MV-4-11 (cell line): ENCODE measurements around the gene NECTIN1.

Source experiments
- DNase-seq: peaks from one replicate; lab custom pipeline; 2025; lab: John Stamatoyannopoulos, UW

Gene NECTIN1

DNA sequence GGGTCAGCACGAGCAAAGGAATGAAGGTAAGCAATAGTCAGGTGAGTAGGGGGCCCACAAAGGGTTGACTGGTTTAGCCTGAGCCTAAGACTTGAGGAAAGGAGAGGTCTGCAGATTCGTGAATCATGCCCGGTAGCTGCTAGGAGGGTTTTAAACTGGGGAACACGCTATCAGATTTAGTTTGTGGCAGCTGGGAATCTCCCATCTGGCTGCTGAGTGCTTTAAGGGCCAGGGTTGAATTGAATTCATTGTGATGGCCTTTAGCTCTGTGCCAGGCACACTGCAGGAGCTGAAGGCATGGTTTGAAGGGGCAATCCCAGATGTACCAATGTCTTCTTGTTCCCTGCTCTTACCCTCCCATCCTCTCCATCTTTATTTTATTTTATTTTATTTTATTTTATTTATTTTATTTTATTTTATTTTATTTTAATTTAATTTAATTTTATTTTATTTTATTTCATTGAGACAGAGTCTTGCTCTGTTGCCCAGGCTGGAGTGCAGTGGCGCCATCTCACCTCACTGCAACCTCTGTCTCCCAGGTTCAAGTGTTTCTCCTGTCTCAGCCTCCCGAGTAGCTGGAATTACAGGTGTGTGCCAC lies 1.9 kb upstream of the NECTIN1 start:
- no peak for DNase-seq

DNA sequence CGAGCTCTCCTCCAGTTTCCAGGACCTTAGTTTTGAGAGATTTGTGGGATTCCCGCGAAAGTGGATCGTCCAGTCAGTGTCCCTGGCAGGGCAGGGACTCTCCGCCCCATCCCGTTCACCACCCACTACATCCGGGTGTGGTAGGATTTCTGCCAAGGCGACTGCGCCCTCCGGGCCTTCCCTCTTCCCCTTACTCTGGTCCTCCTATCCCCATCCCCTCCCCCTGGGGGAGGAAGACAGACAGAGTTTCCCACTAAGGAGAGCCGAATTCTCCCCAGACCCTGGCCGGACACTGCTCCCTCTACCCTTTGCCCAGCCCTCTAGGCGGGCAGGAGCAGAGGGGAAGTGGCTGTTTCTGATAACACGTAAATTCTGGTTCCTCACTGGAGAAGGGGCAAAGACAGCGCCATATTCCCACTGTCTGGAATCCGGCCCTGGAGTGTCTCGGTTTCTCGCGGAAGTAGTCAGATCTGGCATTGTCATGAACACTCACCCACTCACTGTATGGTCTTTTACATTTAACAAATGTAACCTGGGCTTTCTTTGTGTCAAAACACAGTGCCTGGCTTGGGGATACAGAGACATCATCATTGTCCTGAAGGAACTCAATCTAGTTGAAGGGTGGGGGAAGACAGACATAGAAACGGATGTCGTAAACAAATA lies 1.1 kb upstream of the NECTIN1 start:
- peak; percentile 24 for DNase-seq

DNA sequence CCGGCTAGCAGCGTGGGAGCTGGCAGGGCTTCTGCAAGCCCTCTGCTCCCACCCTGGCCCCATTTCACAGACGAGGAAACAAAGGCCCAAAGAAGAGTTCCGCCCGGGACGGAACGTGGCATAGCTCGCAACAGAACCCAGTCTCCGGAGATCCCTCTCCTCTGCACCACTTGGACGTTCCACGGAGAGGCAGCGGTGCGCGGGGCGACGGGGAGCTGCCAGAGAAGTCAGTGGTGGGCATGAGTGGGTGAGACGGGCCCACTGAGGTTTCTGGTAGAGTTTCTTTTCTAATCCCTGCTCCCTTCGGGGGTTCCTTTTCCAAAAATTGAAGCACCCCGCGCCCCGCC lies 554 bp upstream of the NECTIN1 start:
- DNase-seq = no peak

DNA sequence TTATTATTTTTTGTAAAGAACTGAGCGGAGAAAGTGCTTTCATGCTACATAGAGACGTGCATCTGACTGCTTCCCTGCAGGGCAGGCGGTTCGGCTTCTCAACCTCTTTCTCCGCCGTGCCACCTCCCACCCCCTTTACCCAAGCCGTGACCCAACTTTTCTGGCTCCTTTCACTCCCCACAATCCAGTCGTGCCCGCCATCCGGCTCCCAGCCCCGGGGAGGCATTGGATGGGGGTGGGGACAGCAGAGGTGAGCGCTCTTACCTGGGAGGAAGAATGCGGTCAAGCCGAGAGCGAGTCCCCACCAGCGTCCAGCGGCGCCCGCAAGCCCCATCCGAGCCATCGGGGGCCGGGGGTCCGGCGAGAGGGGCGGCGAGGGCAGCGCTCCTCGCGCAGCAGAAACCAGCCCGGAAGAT lies 781 bp downstream of the NECTIN1 start:
- DNase-seq = no peak

DNA sequence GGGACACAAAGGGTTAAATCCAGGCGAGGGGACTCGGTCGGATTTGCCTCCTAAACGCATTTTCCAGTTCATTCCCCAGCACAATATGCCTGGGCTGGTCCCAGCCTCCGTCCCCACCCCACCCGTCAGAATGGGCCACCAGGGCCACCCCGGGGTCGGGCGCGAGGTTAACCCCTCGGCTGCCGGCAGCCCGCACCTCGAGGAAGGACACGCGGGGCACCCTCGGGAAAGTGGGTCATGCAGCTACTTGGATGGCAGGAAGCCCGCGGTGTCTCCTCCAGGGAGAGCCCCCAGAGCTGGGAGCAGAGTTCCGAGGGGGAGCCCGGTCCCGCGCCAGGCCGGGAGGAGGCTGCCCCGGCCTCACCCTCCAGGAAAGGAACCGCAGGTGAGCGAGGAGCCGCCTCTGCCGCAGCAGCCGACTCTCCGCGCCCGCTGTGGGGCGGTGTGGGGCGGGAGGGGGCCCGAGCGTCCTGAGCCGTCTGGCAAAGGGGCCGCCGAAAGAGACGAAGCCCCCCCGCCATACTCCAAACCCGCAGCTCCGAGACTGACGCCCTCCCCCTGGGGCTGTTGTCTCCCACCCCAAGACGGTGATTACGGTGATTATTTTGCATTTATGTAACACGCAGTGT lies 1.4 kb downstream of the NECTIN1 start:
- DNase-seq = no peak

DNA sequence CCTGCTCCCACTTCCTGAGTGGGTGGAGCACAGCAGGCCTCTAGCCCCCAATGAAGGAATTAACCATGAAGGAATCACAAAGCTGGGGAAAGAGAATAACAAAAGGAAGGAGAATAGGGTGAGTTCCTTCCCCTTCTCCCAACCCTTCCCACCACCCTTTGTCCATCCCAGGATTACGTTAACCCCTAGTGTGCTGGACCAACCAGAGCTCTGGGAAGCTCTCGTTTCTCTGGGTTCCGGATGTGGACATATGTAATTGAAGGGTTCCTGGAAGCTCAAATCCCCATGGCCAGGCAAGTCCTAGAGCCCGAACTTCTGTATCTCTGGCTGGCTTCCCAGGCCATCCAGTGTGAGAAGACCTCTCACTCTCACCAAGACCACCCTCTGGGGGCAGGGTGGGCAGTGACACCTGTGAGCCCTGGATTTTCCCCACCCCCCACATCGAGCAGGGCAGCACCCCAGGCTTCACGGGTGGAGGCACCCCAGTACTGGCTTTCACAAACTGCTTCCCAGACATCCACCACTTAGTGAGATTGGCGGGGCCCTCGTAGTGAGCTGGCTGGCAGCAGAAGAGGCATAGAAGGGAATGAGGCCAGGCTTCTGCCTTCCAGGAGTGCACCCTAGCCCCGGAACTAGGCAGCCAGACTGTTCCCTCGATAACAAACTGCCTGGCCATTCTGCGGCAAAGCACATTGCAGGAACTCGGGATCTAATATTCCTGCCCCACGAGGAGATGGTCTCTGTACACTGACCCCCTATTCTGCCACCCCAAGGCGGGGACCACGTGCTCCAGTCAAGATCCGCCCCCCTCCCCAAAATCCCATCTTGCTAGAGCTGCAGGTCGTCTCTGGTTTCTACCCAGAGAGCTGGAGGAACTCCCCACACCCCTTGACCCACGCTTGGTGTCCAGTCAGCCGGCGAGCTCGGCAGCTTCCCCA lies 2.1 kb downstream of the NECTIN1 start:
- no peak for DNase-seq

DNA sequence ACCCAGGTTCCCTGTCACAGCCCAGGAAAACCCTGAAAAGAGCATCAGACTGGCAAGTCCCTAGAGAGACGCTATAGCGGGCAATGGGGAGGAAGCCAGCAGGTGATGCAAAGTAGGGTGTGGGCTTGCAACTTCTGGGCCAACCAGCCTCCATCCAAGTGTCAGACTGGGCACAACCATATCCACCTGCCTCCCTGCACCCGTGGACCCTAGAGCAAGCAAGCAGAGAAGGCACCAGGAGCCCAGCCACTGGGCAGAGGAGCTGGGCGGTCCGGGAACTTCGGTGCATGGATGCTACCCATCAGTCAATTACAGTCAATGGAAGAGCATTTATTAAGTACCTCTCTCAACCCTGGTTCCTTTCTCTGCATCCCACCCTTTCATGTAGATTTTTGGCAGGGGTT lies 2.8 kb downstream of the NECTIN1 start:
- DNase-seq = no peak

DNA sequence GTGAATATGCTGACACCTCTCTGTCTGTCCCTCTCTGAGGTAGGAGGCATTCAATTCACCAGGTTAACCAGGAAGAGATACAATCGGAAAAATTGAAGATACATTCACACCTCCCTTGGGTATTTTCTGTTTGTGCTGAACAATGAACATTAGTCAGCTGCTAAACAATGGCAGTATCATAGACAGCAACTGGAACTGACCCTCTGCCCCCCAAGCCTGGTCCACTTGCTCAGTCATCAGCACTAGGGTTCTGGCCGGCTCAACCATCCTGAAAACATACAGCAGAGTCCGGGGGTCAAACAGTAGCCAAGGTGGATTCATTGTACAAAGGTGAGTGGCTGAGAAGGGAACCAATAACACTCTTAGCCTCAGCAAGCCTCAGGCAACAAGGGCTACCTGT lies 4.0 kb downstream of the NECTIN1 start:
- no peak for DNase-seq

DNA sequence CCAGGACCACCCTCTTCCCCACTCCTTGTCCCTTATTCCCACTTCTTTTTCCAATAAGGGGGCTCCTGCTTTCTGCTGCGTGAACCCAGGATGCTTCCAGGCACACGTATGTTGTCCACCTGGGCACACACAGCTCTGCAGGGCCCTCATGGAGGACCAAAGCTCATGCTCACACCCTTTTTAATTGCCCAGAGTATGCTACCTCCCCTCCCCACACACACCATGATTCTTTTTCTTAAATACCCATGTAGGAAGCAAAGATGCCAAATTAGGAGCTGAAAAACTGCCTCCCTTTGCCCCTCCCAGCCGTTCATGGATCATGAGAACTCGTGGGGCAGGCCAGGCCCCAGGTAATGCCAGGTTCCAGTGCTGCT lies 5.1 kb downstream of the NECTIN1 start:
- no peak for DNase-seq

DNA sequence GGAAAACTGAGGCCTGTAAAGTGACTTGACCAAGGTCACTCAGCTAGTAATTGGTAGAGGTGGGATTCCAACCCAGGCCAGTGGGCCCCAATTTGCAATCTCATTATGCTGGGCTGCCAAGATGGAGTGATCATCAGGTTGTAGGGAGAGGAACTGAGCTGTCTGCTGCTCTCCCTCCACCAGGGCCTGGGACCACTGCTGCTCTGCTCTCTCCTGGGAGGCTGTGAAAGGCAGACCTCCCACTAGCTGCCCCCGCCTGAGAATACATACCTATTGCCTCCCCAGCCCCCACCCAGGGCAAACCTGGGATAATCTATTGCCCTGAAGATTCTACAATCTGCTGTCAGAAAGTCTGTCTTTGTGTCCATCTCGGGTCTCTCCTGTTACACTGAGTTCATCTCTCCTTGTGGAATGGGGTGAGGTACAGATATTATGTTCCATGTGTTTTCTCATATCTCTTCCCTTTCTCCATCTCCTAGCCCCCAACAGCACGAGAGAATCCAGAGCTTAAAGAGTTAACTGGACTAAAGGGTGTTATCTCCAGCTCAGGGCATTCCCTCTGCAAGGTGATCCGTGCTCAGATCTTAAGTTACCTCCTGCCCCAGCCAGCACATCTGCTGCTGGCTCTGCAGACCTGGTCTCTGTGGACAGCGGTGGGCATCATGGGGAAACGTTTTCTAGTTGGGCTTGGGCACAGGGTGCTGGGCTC lies 5.6 kb downstream of the NECTIN1 start:
- DNase-seq = no peak

DNA sequence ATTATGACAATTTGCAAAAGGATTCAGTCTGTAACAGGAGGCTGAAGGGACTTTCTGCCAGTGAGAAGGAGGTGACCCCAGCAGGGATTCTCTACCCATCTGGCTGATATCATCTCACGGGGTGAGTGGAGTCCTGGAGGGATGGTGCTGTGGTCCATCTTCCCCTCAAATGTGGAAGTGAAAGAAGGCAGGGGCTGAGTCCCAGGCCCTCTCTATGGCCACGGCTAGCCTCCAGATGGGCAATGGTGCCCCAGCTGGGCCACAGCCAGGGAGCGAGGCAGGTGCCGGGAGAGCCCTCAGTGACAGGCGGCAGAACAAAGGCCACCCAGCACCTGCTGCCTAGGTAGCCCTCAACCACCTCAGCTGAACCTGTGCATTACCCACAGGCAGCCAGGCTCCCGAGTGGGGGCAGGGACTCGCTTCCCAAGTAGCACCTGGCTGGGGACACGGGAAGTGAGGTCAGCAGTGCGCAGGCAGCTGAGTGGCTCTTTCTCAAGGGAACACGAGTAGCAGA lies 6.7 kb downstream of the NECTIN1 start:
- peak; percentile 65 for DNase-seq

DNA sequence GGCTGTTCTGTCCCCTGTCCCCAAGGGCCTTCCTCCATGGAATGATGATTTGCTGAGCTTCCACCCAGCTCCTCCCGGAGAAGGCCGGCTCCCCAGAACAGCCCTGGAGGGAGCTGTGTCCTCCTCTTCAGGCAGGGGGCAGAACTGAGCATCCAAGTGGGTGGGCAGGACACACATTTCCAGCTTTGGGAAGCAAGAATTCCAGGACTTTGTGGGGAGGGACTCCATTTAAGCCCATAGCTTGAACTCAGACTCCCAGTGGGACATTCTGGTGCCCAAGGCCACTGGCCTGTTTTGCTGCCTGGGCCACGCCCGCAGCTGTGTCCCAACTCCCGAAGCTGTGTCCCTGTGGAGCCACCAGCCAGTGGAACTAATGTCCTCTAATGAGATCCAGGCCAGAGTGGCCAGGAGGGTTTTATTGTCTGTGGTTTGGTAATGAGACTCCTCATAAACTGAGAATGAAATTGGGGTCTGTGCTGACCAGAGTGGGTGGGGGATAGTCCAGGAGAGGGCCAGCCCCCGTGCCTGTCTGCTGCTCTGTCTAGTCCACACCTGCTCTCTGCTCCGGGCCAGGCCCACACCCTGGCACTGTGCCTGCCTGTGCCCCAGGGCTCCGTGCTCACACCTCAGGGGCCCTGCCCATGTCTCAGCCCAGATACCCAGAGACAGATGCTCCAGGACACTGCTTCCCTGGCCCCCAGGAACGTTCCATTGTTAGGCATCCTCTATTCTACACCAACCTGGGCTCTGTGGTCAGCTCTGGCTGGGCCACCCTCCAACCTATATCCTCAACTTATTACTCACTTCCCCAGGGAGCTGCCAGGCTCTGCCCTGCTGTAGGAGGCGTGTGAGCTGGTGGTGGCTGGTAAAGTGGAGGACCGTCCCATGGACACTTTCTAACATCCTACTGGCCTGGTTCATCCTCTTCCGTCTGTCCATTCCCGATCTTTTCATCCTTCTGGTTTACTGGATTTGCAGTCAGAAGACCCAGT lies 7.6 kb downstream of the NECTIN1 start:
- no peak for DNase-seq

DNA sequence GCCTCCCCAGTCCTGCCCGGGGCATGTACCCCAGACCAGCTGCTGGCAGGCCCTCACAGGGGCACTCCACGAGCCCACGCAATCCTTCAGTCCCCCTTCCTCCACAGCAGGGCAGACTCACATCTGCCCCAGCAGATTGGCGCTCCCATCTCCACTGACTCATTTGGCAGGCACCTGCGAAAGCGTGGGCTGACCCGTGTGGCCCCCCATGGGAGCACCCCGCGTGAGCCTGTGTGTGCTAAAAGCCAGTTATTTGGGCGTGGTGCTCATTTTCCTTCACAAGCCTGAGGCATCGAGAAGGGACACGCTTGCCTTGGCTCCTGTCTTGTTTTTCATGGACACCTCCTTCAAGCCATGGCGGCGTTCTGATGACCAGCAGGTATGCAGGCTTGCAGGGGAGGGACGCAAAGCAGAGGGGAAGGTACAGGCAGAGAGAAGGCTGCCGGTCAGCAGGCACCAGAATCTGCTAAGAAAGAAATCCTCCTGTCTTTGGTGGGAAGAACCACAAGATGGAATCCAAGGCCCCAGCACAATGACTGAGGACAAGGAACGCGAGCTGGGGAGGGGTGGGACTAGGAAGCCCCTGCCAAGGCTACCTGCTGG lies 8.6 kb downstream of the NECTIN1 start:
- DNase-seq = no peak

DNA sequence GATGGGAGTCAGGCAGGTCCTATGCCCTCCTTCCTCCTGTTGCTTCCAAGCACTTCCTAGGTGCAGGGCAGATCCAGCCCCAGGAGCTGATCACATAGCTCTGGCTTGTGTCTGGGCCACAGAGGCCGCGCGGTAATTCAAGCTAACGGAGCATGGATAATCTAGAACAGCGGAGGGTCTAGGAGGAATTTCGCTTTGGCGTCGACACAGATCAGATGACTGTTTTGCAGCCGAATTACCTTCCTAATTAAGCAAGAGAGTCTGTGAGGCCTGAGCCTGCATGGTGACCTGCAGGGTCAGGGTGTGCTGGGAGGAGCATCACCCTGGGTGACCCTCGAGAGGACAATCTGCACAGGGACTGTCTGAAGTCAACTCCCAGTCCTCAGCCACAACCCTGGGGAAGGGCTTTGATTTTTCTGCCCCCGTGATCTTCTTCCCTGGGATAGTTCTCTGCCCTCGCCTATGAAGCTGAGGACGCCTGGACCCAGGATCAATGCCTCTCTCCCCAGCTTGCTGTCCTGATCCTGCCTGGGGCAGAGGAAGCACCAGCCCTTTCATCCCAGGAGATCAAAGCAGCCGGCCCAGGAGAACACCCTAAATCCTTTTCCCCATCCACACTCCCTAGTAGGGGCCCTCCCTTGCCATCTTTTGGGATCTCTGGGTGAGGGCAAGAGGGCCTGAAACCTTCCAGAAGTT lies 11.0 kb downstream of the NECTIN1 start:
- no peak for DNase-seq

DNA sequence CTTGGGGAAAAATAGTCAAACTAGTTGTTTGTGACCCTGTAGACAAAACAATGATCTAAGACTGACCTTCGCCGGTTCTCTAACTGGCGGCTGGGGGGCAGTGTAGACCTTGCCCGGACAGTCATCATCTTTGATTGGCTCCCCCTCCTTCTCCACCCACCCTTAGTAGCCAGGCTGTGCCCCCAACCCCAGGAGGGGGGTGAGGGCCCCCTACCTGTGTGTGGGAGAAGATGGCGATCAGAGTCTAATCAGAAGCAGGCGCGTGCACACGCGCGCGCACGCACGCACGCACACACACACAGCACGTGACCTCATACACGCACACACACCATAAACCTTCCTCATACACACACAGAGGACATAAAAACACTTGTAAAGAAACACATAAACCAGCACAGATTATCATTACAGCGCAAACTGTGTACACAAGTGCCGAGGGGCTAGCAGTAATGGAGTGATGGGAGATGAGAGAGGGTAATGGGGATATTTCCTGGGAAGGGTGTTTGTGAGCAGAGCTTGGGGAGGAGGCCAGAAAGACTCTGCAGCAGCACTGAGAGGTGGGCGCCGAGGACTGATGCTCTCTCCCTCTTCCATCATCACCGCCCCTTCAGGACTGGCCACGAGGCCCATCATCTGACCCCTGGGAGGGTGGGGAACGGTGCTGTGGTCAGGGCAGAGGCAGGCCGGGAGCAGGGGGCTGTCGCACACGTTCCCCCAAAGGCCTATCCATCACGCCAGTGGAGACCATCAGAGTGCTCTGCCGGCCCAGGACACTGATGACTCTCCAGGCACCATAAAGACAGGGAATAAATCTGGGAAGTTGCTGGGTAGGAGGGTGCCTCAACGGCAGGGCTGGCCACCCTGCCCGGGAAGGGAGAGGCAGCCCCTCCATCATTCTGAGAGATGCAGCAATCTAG lies 12.2 kb downstream of the NECTIN1 start:
- no peak for DNase-seq

DNA sequence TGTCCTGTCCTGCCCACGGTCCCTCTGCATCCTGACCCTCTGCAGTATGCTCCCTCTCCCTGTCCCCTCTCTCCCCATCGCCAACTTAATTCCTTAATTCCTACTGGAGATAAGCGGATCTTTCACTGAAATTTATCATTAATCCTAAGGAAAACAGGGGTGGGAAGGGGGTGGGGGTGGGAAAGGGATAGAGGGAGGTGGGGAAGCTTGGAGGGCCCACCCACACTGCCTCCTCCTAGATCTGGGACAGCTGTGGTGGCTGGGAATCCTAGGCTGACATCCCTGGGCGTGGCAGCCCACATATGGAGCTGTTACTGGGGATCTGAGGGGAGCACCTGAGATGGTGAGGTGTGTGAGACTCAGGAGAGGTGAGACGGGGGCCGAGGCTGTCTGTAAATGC lies 14.4 kb downstream of the NECTIN1 start:
- DNase-seq = no peak

DNA sequence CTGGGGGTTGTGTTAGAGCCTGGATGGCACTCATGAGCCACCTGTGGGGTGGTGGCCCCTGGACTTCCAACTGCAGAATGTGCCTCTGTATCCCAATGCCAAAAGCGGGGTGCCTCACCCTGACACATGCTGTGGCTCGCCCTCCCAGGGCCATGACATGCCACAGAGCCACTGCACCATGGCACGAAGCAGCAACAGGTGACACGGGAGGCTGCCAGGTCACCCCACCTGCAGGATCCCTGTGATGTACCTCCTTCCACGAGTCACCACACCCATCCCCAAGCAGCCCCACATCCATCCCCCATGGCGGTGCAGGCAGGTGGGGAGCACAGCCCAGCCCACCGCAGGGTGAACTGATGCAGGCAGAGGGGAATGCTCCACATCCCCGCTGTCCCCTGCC lies 14.8 kb downstream of the NECTIN1 start:
- no peak for DNase-seq

DNA sequence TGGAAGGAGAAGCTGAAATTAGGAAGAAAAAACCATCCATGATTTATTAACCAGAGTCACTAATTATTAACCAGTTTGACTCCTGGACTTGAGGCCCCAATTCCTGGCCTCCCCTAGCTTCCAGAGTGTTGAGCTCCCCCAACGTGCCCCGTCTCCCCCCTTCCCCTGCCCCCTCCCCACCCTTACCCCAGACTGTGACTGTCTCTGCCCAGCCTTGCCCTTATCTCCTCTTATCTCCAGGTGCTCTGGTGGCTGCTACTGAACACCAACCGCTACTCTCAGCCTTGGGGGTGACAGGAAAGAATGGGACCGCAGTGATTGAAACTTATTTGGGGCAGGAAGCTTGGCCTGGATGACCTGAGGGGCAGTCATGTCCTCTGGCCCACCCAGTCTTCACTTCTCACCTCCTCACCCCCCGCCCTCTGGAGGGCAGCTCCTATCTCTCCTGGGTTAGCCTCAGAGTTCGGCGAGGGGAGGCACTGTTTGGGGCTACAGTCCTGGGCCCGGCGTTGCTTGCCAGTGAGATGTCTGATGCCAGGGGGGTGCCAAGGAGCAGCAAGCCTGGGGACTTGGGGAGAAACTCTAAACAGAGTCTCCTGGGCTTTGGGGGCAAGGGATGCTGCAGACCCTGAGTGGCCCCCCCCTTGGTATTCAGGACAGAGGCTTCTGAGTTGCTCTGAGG lies 15.5 kb downstream of the NECTIN1 start:
- DNase-seq = no peak
